ENCODE measurements around the gene NT5E.

NT5E gene

DNA sequence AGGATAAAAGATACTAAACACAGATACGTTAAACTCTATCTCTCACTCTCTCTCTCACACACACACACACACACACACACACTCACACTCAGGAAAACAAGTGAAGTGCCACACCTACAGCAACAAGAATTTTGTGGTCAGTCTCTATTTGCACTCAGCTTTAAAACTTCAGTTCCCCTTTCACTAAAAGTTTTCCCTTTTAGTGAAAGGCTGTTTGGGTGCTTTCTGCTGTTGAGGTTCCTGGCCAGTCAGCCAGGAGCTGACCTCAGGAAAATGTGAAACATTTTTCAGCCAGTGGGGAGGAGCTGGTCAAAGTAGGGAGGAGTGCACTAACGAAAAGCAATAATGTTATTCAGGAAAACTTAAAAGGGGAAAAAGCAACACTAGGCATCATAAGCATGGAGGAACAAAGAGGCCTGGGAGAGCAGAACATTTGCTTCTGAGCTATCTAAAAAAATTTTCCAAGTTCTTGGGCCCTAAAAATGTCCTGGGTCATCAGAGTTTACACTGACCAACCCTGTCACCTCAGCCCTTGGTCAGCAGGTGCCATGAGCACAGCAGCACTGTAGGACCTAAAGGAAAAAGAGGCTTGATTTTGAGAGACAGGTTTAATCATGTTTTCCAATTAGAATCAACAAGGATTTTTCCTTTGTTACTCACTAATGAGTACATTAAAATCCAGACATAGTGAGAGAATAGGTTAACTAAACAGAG, 30.7 kb upstream of the NT5E start:
- no peak for TF ChIP-seq POLR2AphosphoS5 (IDR thresholded peaks at IDR 0.05; ENCODE audit: low read depth, low read length)
- TF ChIP-seq SPI1 (IDR thresholded peaks at IDR 0.05; ENCODE audit: low read depth, low read length) = peak; percentile 87
- FAIRE-seq (peak; percentile 41), DNase-seq (ENCODE audit: insufficient read length, low spot score) (no peak)

DNA sequence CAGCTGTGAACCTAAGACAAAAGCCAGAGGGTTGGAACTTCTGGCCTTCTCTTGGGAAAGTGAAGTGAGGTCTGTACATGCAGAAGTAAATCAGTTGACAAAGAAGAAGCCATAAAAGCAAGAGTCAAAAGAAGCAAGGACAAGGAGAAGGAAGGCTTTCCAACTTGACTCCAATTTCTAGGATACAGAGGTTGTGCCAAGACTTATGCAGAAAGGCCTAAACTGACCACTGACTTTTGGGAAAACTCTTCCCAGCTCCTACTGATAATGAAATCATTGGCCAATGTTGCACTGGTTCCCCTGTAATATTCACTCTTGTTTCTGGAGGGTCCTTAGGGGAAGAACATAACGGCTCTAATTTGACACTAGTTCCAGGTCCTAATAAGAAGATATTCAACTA, 29.3 kb upstream of the NT5E start:
- no peak for TF ChIP-seq SPI1 (IDR thresholded peaks at IDR 0.05; ENCODE audit: low read depth, low read length)
- TF ChIP-seq POU2F2 (IDR thresholded peaks at IDR 0.05; ENCODE audit: low read depth, low read length) = no peak
- no peak for TF ChIP-seq POLR2A (IDR thresholded peaks at IDR 0.05; ENCODE audit: low read depth, low read length)
- TF ChIP-seq TAF1 (IDR thresholded peaks at IDR 0.05; ENCODE audit: low read depth, low read length) = no peak
- no peak for TF ChIP-seq PAX5 (IDR thresholded peaks at IDR 0.05; ENCODE audit: insufficient read depth, low read length, severe bottlenecking)
- no peak for TF ChIP-seq POLR2AphosphoS5 (IDR thresholded peaks at IDR 0.05; ENCODE audit: low read depth, low read length)
- DNase-seq (ENCODE audit: insufficient read length, low spot score) (no peak), FAIRE-seq (no peak)

GRCh38 chr6:85421181-85421580, 28.7 kb upstream of the NT5E start:
- TF ChIP-seq SPI1 (IDR thresholded peaks at IDR 0.05; ENCODE audit: low read depth, low read length) (no peak), TAF1 (IDR thresholded peaks at IDR 0.05; ENCODE audit: low read depth, low read length) (no peak), POLR2A (IDR thresholded peaks at IDR 0.05; ENCODE audit: low read depth, low read length) (no peak), POLR2AphosphoS5 (IDR thresholded peaks at IDR 0.05; ENCODE audit: low read depth, low read length) (no peak), PAX5 (IDR thresholded peaks at IDR 0.05; ENCODE audit: insufficient read depth, low read length, severe bottlenecking) (no peak)
- DNase-seq (ENCODE audit: insufficient read length, low spot score) (no peak), FAIRE-seq (no peak)

- TF ChIP-seq TAF1 (IDR thresholded peaks at IDR 0.05; ENCODE audit: low read depth, low read length) (no peak), SPI1 (IDR thresholded peaks at IDR 0.05; ENCODE audit: low read depth, low read length) (no peak), POLR2AphosphoS5 (IDR thresholded peaks at IDR 0.05; ENCODE audit: low read depth, low read length) (no peak), POLR2A (IDR thresholded peaks at IDR 0.05; ENCODE audit: low read depth, low read length) (no peak), POU2F2 (IDR thresholded peaks at IDR 0.05; ENCODE audit: low read depth, low read length) (no peak), PAX5 (IDR thresholded peaks at IDR 0.05; ENCODE audit: insufficient read depth, low read length, severe bottlenecking) (no peak)
- FAIRE-seq (no peak), DNase-seq (ENCODE audit: insufficient read length, low spot score) (no peak)
Measured at GRCh38 chr6:85421972-85422371, 27.9 kb upstream of the NT5E start.

- DNase-seq (ENCODE audit: insufficient read length, low spot score) (no peak), FAIRE-seq (no peak)
- TF ChIP-seq TAF1 (IDR thresholded peaks at IDR 0.05; ENCODE audit: low read depth, low read length) (no peak), PAX5 (IDR thresholded peaks at IDR 0.05; ENCODE audit: insufficient read depth, low read length, severe bottlenecking) (no peak), POLR2AphosphoS5 (IDR thresholded peaks at IDR 0.05; ENCODE audit: low read depth, low read length) (no peak), SPI1 (IDR thresholded peaks at IDR 0.05; ENCODE audit: low read depth, low read length) (no peak), POLR2A (IDR thresholded peaks at IDR 0.05; ENCODE audit: low read depth, low read length) (no peak), POU2F2 (IDR thresholded peaks at IDR 0.05; ENCODE audit: low read depth, low read length) (no peak)
Measured at GRCh38 chr6:85422996-85423395, 26.9 kb upstream of the NT5E start.

DNA sequence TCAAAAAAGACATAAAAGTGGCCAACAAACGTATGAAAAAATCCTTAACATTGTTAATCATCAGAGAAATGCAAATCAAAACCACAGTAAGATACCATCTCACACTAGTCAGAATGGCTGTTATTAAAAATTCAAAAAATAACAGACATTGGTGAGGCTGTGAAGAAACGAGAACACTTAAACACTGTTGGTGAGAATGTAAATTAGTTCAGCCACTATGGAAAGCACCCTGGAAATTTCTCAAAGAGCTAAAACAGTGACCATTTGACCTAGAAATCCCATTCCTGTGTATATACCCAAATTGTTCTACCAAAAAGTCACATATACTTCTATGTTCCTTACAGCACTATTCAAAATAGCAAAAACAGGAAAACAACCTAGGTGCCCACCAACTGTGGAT, 24.9 kb upstream of the NT5E start:
- TF ChIP-seq TAF1 (IDR thresholded peaks at IDR 0.05; ENCODE audit: low read depth, low read length) (no peak), POLR2A (IDR thresholded peaks at IDR 0.05; ENCODE audit: low read depth, low read length) (no peak), PAX5 (IDR thresholded peaks at IDR 0.05; ENCODE audit: insufficient read depth, low read length, severe bottlenecking) (no peak), POU2F2 (IDR thresholded peaks at IDR 0.05; ENCODE audit: low read depth, low read length) (no peak), POLR2AphosphoS5 (IDR thresholded peaks at IDR 0.05; ENCODE audit: low read depth, low read length) (no peak), SPI1 (IDR thresholded peaks at IDR 0.05; ENCODE audit: low read depth, low read length) (no peak)
- no peak for FAIRE-seq
- no peak for DNase-seq (ENCODE audit: insufficient read length, low spot score)

DNA sequence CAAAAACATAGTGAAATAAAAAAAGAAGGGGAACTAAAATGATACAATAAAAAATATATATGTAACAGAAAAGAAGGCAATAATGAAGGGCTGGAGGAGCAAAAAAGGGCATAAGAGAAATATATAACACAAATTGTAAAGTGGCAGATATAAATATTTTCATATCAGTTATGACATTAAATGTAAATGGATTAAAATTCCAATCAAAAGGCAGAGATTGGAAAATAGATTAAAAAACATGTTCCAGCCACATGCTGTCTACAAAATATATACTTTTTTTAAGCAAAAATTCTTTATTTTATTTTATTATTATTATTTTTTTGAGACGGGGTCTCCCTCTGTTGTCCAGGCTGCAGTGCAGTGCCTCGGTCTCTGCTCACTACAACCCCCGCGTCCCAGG, 23.9 kb upstream of the NT5E start:
- TF ChIP-seq SPI1 (IDR thresholded peaks at IDR 0.05; ENCODE audit: low read depth, low read length) = no peak
- TF ChIP-seq POU2F2 (IDR thresholded peaks at IDR 0.05; ENCODE audit: low read depth, low read length) = no peak
- no peak for TF ChIP-seq TAF1 (IDR thresholded peaks at IDR 0.05; ENCODE audit: low read depth, low read length)
- no peak for TF ChIP-seq POLR2A (IDR thresholded peaks at IDR 0.05; ENCODE audit: low read depth, low read length)
- TF ChIP-seq PAX5 (IDR thresholded peaks at IDR 0.05; ENCODE audit: insufficient read depth, low read length, severe bottlenecking) = no peak
- TF ChIP-seq POLR2AphosphoS5 (IDR thresholded peaks at IDR 0.05; ENCODE audit: low read depth, low read length) = no peak
- no peak for FAIRE-seq
- no peak for DNase-seq (ENCODE audit: insufficient read length, low spot score)

- DNase-seq (ENCODE audit: insufficient read length, low spot score) (no peak), FAIRE-seq (no peak)
- TF ChIP-seq PAX5 (IDR thresholded peaks at IDR 0.05; ENCODE audit: insufficient read depth, low read length, severe bottlenecking) = no peak
- no peak for TF ChIP-seq POU2F2 (IDR thresholded peaks at IDR 0.05; ENCODE audit: low read depth, low read length)
- TF ChIP-seq POLR2AphosphoS5 (IDR thresholded peaks at IDR 0.05; ENCODE audit: low read depth, low read length) = no peak
- no peak for TF ChIP-seq SPI1 (IDR thresholded peaks at IDR 0.05; ENCODE audit: low read depth, low read length)
- TF ChIP-seq POLR2A (IDR thresholded peaks at IDR 0.05; ENCODE audit: low read depth, low read length) = no peak
- no peak for TF ChIP-seq TAF1 (IDR thresholded peaks at IDR 0.05; ENCODE audit: low read depth, low read length)
Measured at GRCh38 chr6:85428486-85428885, 21.4 kb upstream of the NT5E start.

DNA sequence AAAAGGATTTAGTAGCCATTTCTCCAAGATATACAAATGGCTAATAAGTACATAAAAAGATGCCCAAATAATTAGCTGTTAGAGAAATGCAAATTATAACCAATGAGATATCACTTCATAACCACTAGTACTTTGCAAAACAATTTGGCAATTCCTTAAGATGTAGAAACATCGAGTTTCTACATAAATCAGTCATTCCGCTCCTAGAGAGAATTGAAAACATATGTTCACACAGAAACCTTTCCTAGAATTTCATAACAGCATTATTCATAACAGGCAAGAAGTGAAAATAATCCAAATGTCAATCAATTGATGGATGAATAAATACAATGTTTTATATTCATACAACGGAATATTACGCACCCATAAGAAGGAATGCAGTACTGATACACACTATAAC, 20.5 kb upstream of the NT5E start:
- no peak for DNase-seq (ENCODE audit: insufficient read length, low spot score)
- no peak for TF ChIP-seq TAF1 (IDR thresholded peaks at IDR 0.05; ENCODE audit: low read depth, low read length)
- no peak for FAIRE-seq

DNA sequence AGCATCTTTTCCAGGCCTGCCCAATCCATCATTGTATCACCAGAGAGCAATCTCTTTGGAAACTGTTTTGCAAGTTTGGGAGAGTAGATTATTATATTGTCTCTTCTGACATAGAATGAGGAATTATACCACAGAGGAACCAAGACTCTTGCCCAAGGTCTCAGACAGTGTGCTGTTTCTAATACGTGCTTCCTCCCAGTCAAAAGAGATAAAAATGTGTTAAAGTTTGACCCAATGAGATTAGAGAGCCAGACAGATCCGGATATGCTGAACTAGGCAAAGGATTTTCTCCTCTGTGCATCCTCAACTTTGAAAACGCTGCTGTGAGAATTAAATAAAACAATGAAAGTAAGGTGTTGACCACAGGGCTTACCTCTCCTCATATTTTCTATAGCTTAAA, 18.6 kb upstream of the NT5E start:
- DNase-seq (ENCODE audit: insufficient read length, low spot score) = no peak
- FAIRE-seq = peak; percentile 43

More for the DNA sequence above, 18.6 kb upstream of the NT5E start:
- TF ChIP-seq POU2F2 (IDR thresholded peaks at IDR 0.05; ENCODE audit: low read depth, low read length) (no peak), TAF1 (IDR thresholded peaks at IDR 0.05; ENCODE audit: low read depth, low read length) (no peak), PAX5 (IDR thresholded peaks at IDR 0.05; ENCODE audit: insufficient read depth, low read length, severe bottlenecking) (no peak), POLR2A (IDR thresholded peaks at IDR 0.05; ENCODE audit: low read depth, low read length) (no peak), SPI1 (IDR thresholded peaks at IDR 0.05; ENCODE audit: low read depth, low read length) (no peak), POLR2AphosphoS5 (IDR thresholded peaks at IDR 0.05; ENCODE audit: low read depth, low read length) (no peak)

Data from GM12891 (cell line).